Hematopoietic multipotent progenitor cell treated with erythropoietin and hydrocortisone succinate and interleukin-3 and kit ligand, for 6 days (in vitro differentiated cells): ENCODE data around the gene KCNH5.

Experiments used
- DNase-seq: peaks from one replicate; pipeline ENCODE4 v3.0.0-alpha.2; 2015

The KCNH5 gene

DNA sequence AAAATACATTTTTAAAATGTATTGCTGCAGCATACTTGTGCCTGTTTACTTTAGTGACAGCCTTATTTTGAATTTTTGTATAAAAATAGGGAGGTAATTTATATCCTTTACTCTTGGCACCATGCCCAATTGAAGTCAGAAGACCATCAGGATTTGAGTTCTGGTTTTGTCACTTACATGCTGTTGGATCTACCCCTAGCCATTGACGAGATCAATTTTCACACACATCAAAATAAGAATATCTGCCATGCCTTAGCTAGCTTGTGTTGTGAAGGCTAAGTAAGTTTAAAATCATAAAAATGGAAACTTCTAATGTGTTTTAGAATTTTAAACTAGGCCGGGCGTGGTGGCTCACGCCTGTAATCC lies 381.8 kb downstream of the KCNH5 start:
- no peak for DNase-seq

GRCh38 chr14:62662811-62663455 lies 382.3 kb downstream of the KCNH5 start:
- DNase-seq = no peak

DNA sequence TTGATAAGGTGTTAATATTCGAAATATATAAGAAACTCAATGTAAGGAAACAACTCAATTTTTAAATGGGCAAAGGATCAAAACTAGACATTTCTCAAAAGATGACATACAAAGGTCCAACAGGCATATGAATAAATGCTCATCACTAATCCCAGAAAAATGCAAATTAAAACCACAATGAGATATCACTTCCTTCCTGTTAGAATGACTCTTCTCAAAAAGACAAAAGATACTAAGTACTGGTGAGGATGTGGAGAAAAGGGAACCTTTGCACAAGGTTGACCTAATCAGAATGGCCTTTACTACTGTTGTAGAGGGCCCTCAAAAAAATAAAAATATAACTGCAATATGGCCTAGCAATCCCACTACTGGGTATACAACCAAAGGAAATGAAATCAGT lies 383.4 kb downstream of the KCNH5 start:
- no peak for DNase-seq

DNA sequence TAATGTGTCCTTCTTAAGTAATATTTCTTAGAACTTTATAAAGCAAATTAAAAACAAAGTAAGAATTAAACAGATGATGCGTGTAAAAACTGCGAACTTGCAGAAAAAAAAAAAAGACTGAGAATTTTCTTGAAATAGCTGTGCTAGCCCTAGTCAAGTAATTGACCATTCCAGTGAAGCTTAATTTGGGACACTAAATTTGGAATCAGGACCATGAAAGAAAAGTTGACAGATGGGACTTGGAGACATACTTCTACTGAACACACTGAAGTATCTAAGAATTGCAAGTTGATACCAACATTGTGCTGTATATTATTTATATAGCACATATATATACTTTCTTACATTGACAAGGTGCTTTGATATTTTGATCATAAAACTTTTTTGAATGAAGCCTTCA lies 386.6 kb downstream of the KCNH5 start:
- DNase-seq = no peak

DNA sequence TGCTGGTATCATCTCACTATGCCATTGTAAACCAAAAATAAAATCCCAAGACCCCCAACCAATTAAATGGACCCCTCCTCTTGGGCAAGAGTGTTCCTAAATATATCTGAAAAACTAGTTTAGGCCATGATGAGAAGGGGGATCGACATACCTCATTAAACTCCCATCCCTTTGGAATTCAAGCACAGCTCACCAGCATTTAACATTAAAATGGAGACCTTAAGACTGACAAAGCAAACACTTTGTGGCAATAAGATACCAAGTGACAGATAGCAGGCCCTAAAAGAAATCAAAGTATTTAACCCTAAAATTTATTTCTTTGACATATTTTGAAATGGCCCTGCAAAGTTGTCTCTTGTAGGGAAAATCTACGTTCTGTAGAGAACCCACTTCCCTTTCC lies 387.9 kb downstream of the KCNH5 start:
- no peak for DNase-seq

- no peak for DNase-seq
Observed at GRCh38 chr14:62655166-62655565, 390.1 kb downstream of the KCNH5 start.

- DNase-seq = no peak
Observed at GRCh38 chr14:62654641-62655040, 390.6 kb downstream of the KCNH5 start.
